IMR-90 (cell line): ENCODE measurements around the gene METTL22. TPM values are rescaled to one million over a fixed set of nuclear protein-coding genes. Genes with fewer than 3 reads are reported as not detected.

ENCODE experiments used
- ATAC-seq: fragments of 200-7000 bp; cut with Tn5 transposase; 2 replicates; pipeline ENCODE4 v1.9.1; 2020; ENCODE audit warnings: low read depth, mild to moderate bottlenecking, moderate library complexity
- BruUV-seq: library from RNA; stranded (reverse); fragments of 400-500 nt; replicated peaks from 2 replicates; lab custom pipeline; 2021; lab: Mats Ljungman, UMichigan
- CTCF ChIA-PET: fragments of 300-600 bp; formaldehyde crosslinking; extraction: SDS; loops from one replicate; lab custom pipeline; 2021; ENCODE audit warnings: antibody characterized with exemption; lab: Yijun Ruan, JAX
- POLR2A ChIA-PET: fragments of 300-600 bp; sonication (Branson Sonifier 250); formaldehyde crosslinking; loops from one replicate; lab custom pipeline; 2022; ENCODE audit warnings: antibody characterized with exemption; ENCODE audit not compliant: unreplicated experiment; lab: Charles Lee
- DNase-seq: peaks from one replicate; pipeline ENCODE4 v3.0.0; 2013
- H2AFZ ChIP-seq: replicated peaks from 2 replicates; pipeline ENCODE3; 2013; ENCODE audit warnings: low read length, mild to moderate bottlenecking; ENCODE audit not compliant: poor library complexity
- H2AK5ac ChIP-seq: 2 replicates; pipeline ENCODE4 v1.6.1; 2013; ENCODE audit warnings: low read depth, low read length, inconsistent platforms
- H2AK9ac ChIP-seq: replicated peaks from 2 replicates; pipeline ENCODE3; 2013; ENCODE audit warnings: mild to moderate bottlenecking, low read depth, low read length, moderate library complexity; ENCODE audit not compliant: poor library complexity
- H2BK120ac ChIP-seq: 2 replicates; pipeline ENCODE4 v1.6.1; 2013; ENCODE audit warnings: low read depth, low read length, inconsistent platforms
- H2BK15ac ChIP-seq: 3 replicates; pipeline ENCODE4 v1.6.1; 2013; ENCODE audit warnings: low read depth, low read length, inconsistent platforms
- H2BK20ac ChIP-seq: 2 replicates; pipeline ENCODE4 v1.6.1; 2013; ENCODE audit warnings: low read depth, mild to moderate bottlenecking, inconsistent platforms, low read length, moderate library complexity
- H2BK5ac ChIP-seq: 2 replicates; pipeline ENCODE4 v1.6.1; 2013; ENCODE audit warnings: mild to moderate bottlenecking, low read depth, low read length, inconsistent platforms; ENCODE audit not compliant: poor library complexity, severe bottlenecking
- H3K14ac ChIP-seq: replicated peaks from 2 replicates; pipeline ENCODE4 v1.6.1; 2013; ENCODE audit warnings: low read depth, low read length, inconsistent platforms
- H3K18ac ChIP-seq: 2 replicates; pipeline ENCODE4 v1.6.1; 2013; ENCODE audit warnings: low read depth, low read length, control low read depth
- H3K23ac ChIP-seq: 2 replicates; pipeline ENCODE4 v1.6.1; 2013; ENCODE audit warnings: low read depth, low read length, inconsistent platforms
- H3K27ac ChIP-seq: 2 replicates; pipeline ENCODE4 v1.5.1; 2013; ENCODE audit warnings: mild to moderate bottlenecking, control low read depth, low read length; ENCODE audit not compliant: insufficient read depth
- H3K27me3 ChIP-seq: 2 replicates; pipeline ENCODE4 v1.6.1; 2013; ENCODE audit warnings: low read length; ENCODE audit not compliant: control insufficient read depth, insufficient read depth
- H3K36me3 ChIP-seq: 2 replicates; pipeline ENCODE4 v1.6.1; 2013; ENCODE audit warnings: low read length, mixed read lengths; ENCODE audit not compliant: control insufficient read depth, insufficient read depth
- H3K4ac ChIP-seq: 2 replicates; pipeline ENCODE4 v1.6.1; 2013; ENCODE audit warnings: low read depth, low read length, inconsistent platforms
- H3K4me1 ChIP-seq: 2 replicates; pipeline ENCODE4 v1.6.1; 2013; ENCODE audit warnings: low read length, mixed read lengths; ENCODE audit not compliant: control insufficient read depth, insufficient read depth
- H3K4me2 ChIP-seq: 2 replicates; pipeline ENCODE4 v1.6.1; 2013; ENCODE audit warnings: low read depth, mild to moderate bottlenecking, control low read depth, low read length, moderate library complexity
- H3K4me3 ChIP-seq: 2 replicates; pipeline ENCODE4 v1.5.1; 2013; ENCODE audit warnings: low read depth, mild to moderate bottlenecking, control low read depth, low read length, moderate library complexity; ENCODE audit not compliant: insufficient read depth
- H3K56ac ChIP-seq: 2 replicates; pipeline ENCODE4 v1.6.1; 2013; ENCODE audit warnings: low read length, inconsistent platforms; ENCODE audit not compliant: insufficient read depth; ENCODE audit errors: extremely low read depth
- H3K79me1 ChIP-seq, 2 experiments: 2 replicates each; pipeline ENCODE4 v1.6.1; 2013; ENCODE audit warnings: low read length in 2 of 2, inconsistent platforms in 1 of 2, low read depth in 1 of 2
- H3K9ac ChIP-seq: 2 replicates; pipeline ENCODE4 v1.6.1; 2013; ENCODE audit warnings: low read depth, low read length, control low read depth
- H3K9me1 ChIP-seq: 2 replicates; pipeline ENCODE4 v1.6.1; 2013; ENCODE audit warnings: low read length, inconsistent platforms; ENCODE audit not compliant: insufficient read depth
- H3K9me3 ChIP-seq: 2 replicates; pipeline ENCODE4 v1.6.1; 2013; ENCODE audit warnings: low read length; ENCODE audit not compliant: control insufficient read depth, insufficient read depth
- H4K20me1 ChIP-seq: 2 replicates; pipeline ENCODE4 v1.6.1; 2013; ENCODE audit warnings: low read length, inconsistent platforms; ENCODE audit not compliant: insufficient read depth
- H4K5ac ChIP-seq: 2 replicates; pipeline ENCODE4 v1.6.1; 2013; ENCODE audit warnings: mild to moderate bottlenecking, low read depth, low read length, control low read depth
- H4K8ac ChIP-seq, 2 experiments: 2 replicates each; pipeline ENCODE4 v1.6.1; 2013; ENCODE audit warnings: low read depth in 2 of 2, low read length in 2 of 2, control low read depth in 1 of 2, inconsistent platforms in 1 of 2
- H4K91ac ChIP-seq: 2 replicates; pipeline ENCODE4 v1.6.1; 2013; ENCODE audit warnings: low read depth, low read length, inconsistent platforms; ENCODE audit not compliant: insufficient read depth
- BHLHE40 ChIP-seq: fragments of 150-350 bp; IDR thresholded peaks from 2 replicates; pipeline ENCODE4 v1.6.1; 2016; ENCODE audit warnings: mild to moderate bottlenecking, low read depth, low read length
- CEBPB ChIP-seq: IDR thresholded peaks from 2 replicates; pipeline ENCODE4 v1.6.1; 2012; ENCODE audit warnings: low read depth, low read length, improper control_type of control experiment
- CHD1 ChIP-seq: IDR thresholded peaks from 2 replicates; pipeline ENCODE4 v1.6.1; 2012; ENCODE audit warnings: low read depth, low read length, improper control_type of control experiment
- CTCF ChIP-seq: conservative IDR thresholded peaks from 2 replicates; pipeline ENCODE4 v1.5.1; 2012; ENCODE audit warnings: mild to moderate bottlenecking, low read depth, low read length, improper control_type of control experiment
- ELK1 ChIP-seq: fragments of 150-350 bp; IDR thresholded peaks from 2 replicates; pipeline ENCODE4 v1.6.1; 2016; ENCODE audit warnings: low read depth, mild to moderate bottlenecking, low read length, moderate library complexity, borderline replicate concordance
- FOS ChIP-seq: fragments of 150-350 bp; IDR thresholded peaks from 2 replicates; pipeline ENCODE4 v1.6.1; 2016; ENCODE audit warnings: low read depth, low read length
- MAFK ChIP-seq: IDR thresholded peaks from 2 replicates; pipeline ENCODE4 v1.6.1; 2012; ENCODE audit warnings: low read depth, low read length, improper control_type of control experiment
- MAZ ChIP-seq: IDR thresholded peaks from 2 replicates; pipeline ENCODE4 v1.6.1; 2012; ENCODE audit warnings: low read depth, mild to moderate bottlenecking, low read length, improper control_type of control experiment, moderate library complexity, borderline replicate concordance
- MXI1 ChIP-seq: IDR thresholded peaks from 2 replicates; pipeline ENCODE4 v1.6.1; 2012; ENCODE audit warnings: low read depth, mild to moderate bottlenecking, low read length, moderate library complexity, borderline replicate concordance
- NFE2L2 ChIP-seq: fragments of 150-350 bp; IDR thresholded peaks from 2 replicates; pipeline ENCODE4 v1.6.1; 2016; ENCODE audit warnings: low read depth, mild to moderate bottlenecking, low read length
- POLR2A ChIP-seq: IDR thresholded peaks from 2 replicates; pipeline ENCODE4 v1.6.1; 2012; ENCODE audit warnings: mild to moderate bottlenecking, low read depth, low read length
- RAD21 ChIP-seq: IDR thresholded peaks from 2 replicates; pipeline ENCODE4 v1.6.1; 2012; ENCODE audit warnings: low read length, improper control_type of control experiment
- RFX5 ChIP-seq: IDR thresholded peaks from 2 replicates; pipeline ENCODE4 v1.8.0; 2012; ENCODE audit warnings: low read depth, mild to moderate bottlenecking, low read length, moderate library complexity
- USF2 ChIP-seq: fragments of 150-350 bp; IDR thresholded peaks from 2 replicates; pipeline ENCODE4 v1.6.1; 2017; ENCODE audit warnings: mild to moderate bottlenecking, antibody characterized with exemption, low read length, low read depth
- WGBS, 2 experiments: methylation state at CpG; one replicate each; pipeline versions ENCODE4 v1.1.5 to v1.1.7; 2013; ENCODE audit warnings: missing lambda C conversion rate in 2 of 2; ENCODE audit not compliant: insufficient read length in 1 of 2; ENCODE audit errors: extremely low coverage in 2 of 2; 5-methylcytosine and 5-hydroxymethylcytosine counted together
- dilution Hi-C: fragments of 300-500 bp; cut with HindIII; formaldehyde crosslinking; loops from one replicate; pipeline ENCODE4 v1.14.3; 2018; ENCODE audit warnings: low sequenced_read_pairs; ENCODE audit not compliant: unreplicated experiment
- in situ Hi-C: fragments of 300-500 bp; cut with MboI; formaldehyde crosslinking; loops from 3 replicates; pipeline ENCODE4 v1.14.3; 2019; ENCODE audit warnings: low sequenced_read_pairs, inconsistent platforms, mixed read lengths
- intact Hi-C: fragments of 100-400 bp; cut with micrococcal nuclease; formaldehyde crosslinking; loops from 2 replicates; pipeline ENCODE4 v1.10.0; 2022
- polyA plus RNA-seq, 3 experiments: library from polyadenylated mRNA; depleted of rRNA; stranded (reverse); fragments of >200 nt; gene quantifications; 2 replicates each; pipeline ENCODE4 v1.2.3, GENCODE V29; 2012; ENCODE audit warnings: low replicate concordance in 1 of 3
- total RNA-seq: library from RNA; depleted of rRNA; stranded (reverse); fragments of >200 nt; gene quantifications from 2 replicates; pipeline ENCODE4 v1.2.3, GENCODE V29; 2012

Gene METTL22
- total and polyA plus RNA-seq, 2 of the 4 experiments (the other 2 are of a cell fraction): 27.2 to 51.2 TPM

DNA sequence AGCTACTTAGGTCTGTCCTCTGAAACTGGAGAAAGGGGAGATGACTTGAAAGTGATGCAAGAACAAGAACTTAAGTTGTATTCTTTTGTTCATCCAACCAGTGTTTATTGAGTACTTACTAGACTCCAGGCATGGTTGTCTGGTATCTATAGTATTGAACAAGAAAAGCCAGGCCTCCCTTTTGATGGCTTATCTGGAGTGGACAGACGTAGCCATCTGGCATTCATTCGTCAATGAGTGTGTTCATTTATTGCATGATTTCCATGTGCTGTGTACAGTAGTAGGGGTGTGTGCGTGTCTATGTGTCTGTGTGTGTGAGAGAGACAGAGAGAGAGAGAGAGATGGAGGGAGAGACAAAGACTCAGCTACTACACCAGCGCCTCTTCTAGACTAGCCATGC, 62.1 kb downstream of the METTL22 start:
- Histone ChIP-seq H4K20me1 (no peaks in the 10 kb centered on the region), H2AFZ (no peak overlapping the region), H3K18ac (no peak overlapping the region), H3K9ac (no peak overlapping the region), H3K27ac (no peak overlapping the region), H2BK15ac (no peak overlapping the region), H3K56ac (no peak overlapping the region), H4K8ac (no peak overlapping the region), H3K4me3 (no peak overlapping the region), H3K14ac (no peak overlapping the region), H3K4ac (no peak overlapping the region), H2AK9ac (no peak overlapping the region), H4K5ac (no peak overlapping the region), H2BK120ac (no peak overlapping the region), H2BK20ac (no peak overlapping the region), H4K91ac (no peak overlapping the region), H3K36me3 (no peaks in the 10 kb centered on the region), H2AK5ac (no peak overlapping the region), H2BK5ac (no peak overlapping the region), H3K4me2 (no peak overlapping the region), H3K79me1 (no peaks in the 10 kb centered on the region), H3K27me3 (no peaks in the 10 kb centered on the region), H3K4me1 (no peaks in the 10 kb centered on the region), H3K9me1 (no peaks in the 10 kb centered on the region), H3K23ac (no peak overlapping the region), H3K9me3 (peaks cover 2% of the 10 kb centered on the region; the same call in 1 of the 2 replicates)
- in situ Hi-C loops: no loop called here
- 75% methylated on average over 2 of the region's 4 CpGs; no CpG with 5 or more reads in 1 of the 2 experiments for WGBS, 2 experiments
- no peak for TF ChIP-seq MXI1
- TF ChIP-seq CTCF: no peak
- no peak for TF ChIP-seq ELK1
- TF ChIP-seq POLR2A: no peak
- no peak for TF ChIP-seq RAD21
- no peak for TF ChIP-seq CEBPB
- no peak for TF ChIP-seq CHD1
- no peak for TF ChIP-seq MAZ
- no peak for TF ChIP-seq FOS
- no peak for TF ChIP-seq NFE2L2
- no peak for TF ChIP-seq BHLHE40
- TF ChIP-seq RFX5: no peak
- TF ChIP-seq USF2: no peak
- no peak for TF ChIP-seq MAFK
- CTCF ChIA-PET: no interaction called here
- ATAC-seq (no peak), DNase-seq (no peak)
- intact Hi-C loops: no loop called here
- BruUV-seq: no TSS peak
- POLR2A ChIA-PET: no interaction called here
- dilution Hi-C loops: no loop called here
